Stimulated activated CD4-positive, alpha-beta T cell treated with anti-CD3 and anti-CD28 coated beads, Interleukin-1b, Interleukin-23, amount 100 ng/mL, for 48 hours (primary cell): ENCODE measurements around the gene UBE2E2.

Source experiments
- DNase-seq: peaks from one replicate; pipeline ENCODE4 v3.0.0-alpha.2; 2020

Gene UBE2E2

DNA sequence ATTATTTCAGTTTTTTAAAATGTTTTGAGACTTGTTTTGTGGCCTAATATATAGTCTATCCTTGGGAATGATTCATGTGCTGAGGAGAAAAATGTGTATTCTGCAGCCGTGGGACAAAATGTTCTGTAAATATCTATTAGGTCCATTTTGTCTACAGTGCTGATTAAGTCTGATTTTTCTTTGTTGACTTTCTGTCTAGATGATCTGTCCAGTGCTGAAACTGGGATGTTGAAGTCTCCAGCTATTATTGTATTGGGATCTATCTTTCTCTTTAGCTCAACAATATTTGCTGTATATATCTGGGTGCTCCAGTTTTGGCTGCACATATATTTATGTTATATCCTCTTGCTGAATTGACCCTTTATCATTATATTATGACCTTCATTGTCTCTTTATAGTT is 85.2 kb downstream of the UBE2E2 start:
- no peak for DNase-seq

DNA sequence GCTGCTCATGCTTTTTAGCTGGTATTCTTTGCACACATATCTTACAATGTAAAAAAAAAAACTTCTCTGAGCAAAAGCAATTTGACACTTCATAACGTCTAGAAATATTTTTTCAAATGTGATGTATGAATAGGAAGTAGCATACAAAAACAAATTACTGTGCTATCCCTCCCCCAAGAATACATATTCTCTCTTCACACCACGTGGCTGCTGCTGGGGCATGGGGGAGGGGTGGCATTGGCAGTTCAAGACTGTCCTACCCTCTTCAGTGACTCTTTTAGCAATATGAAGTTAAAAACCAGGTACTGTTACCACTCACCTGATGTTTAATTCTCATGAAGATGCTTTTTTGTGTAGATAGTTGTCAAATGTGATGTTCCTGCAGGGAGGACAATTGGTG is 85.6 kb downstream of the UBE2E2 start:
- no peak for DNase-seq

DNA sequence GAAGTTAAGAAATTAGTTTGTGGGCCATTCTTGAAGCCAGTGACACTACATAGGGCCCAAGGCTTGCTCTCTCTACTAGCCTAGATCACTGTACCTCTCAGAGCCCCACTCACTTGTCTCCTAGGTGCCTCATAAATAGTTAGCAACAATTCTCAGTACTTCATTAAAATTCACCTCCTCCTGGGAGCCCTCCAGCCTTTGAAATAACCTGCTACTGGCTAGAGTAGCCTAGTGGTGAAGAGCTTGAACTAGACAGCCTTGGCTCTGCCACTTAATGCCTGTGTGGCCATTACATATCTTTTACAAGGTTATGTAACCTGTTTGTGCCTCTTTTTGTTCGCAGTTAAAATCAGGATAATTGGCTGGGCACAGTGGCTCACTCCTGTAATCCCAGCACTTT is 89.3 kb downstream of the UBE2E2 start:
- DNase-seq = no peak

DNA sequence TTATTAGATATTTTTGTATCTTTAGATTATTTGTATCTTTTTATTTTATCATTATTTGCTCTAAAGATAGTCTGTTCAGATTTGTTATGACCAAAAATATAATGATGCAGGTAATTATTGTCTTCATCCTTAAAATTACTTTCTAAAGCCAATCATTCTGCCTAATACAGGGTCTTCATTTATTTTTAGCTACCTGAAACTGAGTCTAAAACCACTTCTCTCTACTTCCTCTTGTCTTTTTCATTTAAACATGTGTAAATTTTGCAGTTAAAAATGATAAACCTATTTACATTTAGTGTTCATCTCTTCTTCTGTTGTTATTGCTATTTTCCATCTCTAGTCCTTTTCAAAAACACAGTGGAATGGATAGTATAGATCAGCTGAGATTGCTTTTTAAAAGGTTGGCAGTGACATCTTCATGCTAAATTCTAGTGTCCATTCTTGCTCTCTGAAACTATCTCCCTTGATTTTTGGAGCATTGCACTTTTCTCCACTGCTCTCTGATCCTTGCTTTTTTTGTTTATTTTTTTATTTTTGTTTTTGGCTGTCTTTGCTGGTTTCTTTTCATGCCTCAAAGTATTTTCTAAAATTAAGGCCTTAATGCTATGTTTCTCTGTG is 91.8 kb downstream of the UBE2E2 start:
- no peak for DNase-seq

DNA sequence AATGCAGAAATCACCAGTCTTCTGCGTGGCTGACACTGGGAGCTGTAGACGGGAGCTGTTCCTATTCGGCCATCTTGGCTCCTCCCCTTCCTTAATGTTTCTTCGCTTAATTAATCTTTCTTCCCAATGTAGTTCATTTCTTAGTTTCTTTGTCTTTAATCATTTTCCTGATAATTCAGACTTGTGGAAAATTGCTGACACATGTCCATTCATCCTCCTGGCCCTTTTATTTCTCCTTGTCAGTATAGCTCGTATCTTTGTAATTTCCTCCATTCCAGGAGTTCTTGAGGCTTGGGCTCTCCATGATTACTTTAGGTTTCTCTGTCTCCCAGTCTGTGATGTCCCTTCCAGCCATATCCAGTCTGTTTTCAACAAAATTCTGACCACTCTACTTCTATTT is 98.7 kb downstream of the UBE2E2 start:
- no peak for DNase-seq

DNA sequence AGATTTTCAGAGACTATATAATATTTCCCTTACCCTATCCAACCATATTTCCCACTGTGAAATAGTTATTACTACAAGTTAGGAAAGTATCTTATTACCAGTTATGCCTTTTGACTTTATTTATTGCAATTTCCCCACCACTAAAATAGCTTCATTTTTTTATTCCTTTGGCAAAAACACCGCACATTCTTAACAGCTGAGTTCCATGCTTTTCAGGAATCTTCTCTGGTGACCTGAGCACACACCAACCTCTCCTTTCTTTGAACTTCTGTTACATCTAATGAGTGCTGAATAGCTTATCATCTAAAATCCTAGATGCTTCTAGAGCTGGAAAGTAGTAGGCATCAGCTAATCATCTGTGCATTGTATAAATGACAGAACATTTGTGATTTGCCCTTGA is 99.1 kb downstream of the UBE2E2 start:
- DNase-seq = no peak

DNA sequence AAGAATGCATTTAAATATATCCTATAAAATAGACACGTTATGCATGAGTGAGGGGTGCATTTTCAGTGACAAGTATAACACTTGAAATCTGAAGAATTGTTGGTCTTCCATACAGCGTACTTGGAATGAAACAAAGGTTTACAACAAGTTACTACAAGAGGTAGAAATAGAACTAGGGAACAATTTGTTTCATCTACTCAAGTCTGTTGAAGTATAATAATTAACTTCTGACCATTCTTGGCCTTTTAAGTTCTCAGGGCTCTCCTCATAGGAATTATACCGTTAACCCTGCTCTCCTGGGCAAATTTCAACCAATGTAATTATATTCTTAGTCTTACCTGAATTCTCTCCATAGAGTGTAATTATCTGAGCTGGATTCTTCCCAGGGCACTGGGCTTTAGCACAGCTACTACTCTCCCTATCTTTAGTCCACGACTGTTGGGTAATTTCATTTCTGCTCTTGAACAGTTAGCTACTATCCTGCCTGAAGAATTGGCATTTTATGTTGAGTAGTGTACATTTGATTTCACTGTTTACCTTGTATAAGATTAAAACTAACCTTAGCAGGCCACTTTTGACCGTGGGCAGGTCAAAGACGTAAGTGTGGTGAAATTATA is 100.6 kb downstream of the UBE2E2 start:
- DNase-seq = no peak

DNA sequence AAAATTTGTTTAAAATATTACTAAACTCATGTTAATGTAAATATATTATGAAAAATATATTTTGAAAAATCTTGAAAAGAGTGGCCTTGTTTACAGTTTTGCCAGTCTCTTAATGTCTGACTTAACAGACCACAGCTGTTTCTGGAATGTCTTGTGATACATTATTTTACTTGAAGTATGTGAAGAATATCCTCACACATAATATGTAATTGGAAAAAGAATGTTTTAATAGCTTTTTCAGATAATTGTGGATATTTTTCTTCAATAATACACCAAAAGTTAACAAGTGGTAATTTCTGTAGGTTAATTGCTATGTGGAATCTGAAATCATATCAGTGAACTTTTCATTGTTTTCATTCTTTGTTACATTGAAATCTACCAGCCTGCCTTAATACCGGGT is 101.3 kb downstream of the UBE2E2 start:
- DNase-seq = no peak

DNA sequence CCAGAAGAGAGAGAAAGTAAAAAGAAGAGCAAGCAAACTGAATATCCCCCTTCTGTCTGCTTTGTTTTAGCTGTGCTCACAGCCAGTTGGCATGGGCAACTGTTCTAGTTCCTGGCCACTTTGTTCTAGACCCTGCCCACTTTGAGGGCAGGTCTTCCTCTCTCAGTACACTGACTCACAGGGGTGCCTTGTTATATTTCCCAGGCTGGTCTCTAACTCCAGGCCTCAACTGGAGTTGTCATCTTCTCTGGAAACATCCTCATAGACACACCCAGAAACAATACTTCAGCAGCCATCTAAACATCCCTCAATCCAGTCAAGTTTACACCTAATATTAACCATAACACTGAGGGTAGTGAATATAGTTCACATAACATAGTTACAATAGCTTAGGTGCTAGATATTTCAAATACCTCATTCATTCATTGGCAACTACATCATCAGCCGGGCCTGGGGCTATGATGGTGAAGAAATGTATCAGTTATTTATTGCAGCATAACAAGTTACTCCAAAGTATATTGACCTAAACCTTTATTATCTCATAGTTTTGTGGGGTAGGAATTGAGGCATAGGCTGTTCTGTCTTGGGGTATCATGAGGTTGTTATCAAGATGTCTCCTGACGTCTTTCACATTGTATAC is 106.0 kb downstream of the UBE2E2 start:
- DNase-seq = no peak

DNA sequence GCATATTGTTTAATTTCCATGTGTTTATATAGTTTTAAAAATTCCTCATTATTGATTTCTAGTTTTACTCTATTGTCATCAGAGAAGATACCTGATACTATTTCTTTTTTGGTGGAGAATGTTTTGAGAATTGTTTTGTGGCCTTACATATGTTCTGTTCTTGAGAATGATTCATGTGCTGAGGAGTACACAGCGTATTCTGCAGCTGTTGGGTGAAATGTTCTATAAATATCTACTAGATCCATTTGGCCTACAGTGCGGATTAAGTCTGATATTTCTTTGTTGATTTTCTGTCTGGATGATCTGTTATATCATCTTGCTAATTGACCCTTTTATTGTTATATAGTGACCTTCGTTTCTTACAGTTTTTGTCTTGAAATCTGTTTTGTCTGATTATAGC is 109.7 kb downstream of the UBE2E2 start:
- no peak for DNase-seq

DNA sequence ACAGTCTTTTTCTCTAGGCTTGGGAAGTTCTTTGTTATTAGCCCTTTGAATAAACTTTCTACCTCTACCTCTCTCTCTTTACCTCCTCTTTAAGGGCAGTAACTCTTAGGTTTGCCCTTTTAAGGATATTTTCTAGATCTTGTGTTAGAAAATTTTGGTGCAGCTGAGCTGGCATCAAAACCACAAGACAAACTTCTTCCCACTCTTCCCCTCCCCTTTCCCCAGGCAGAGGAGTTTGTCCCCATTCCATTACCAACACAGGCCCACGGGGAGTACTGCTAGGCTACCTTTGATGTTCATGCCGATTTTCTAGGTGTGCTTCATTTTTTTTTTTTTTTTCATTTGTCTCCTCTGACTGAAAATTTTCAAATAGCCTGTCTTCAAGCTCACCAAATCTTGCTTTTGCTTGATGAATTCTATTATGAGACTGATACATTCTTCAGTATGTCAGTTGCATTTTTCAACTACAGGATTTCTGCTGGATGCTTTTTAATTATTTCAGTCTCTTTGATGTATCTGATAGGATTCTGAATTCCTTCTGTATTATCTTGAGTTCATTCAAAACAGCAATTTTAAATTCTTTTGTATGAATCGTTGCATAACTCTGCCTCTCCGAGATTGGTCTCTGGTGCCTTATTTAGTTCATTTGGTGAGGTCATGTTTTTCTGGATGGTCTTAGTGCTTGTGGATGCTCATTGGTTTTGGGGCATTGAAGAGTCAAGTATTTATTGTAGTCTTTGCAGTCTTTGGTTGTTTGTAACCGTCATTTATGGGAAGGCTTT is 112.0 kb downstream of the UBE2E2 start:
- DNase-seq = no peak

DNA sequence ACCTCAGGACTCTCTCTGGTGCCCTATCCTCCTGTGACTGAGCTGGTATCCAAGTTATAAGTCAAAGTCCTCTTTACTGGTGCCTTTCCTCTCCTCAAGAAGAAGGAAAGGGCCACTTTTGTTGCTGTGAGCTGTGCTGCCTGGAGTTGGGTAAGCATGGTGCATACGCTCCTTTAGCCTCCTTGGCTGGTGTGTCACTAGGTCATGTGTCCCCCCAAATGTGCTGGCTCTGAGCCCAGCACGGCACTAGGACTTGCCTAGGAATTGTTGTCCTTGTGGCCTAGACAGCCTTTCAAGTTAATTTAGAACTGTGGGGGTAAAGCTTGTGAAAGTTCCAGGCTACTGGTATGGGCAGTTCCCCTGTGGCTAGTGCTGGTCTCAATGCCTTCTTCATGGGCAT is 113.8 kb downstream of the UBE2E2 start:
- no peak for DNase-seq

DNA sequence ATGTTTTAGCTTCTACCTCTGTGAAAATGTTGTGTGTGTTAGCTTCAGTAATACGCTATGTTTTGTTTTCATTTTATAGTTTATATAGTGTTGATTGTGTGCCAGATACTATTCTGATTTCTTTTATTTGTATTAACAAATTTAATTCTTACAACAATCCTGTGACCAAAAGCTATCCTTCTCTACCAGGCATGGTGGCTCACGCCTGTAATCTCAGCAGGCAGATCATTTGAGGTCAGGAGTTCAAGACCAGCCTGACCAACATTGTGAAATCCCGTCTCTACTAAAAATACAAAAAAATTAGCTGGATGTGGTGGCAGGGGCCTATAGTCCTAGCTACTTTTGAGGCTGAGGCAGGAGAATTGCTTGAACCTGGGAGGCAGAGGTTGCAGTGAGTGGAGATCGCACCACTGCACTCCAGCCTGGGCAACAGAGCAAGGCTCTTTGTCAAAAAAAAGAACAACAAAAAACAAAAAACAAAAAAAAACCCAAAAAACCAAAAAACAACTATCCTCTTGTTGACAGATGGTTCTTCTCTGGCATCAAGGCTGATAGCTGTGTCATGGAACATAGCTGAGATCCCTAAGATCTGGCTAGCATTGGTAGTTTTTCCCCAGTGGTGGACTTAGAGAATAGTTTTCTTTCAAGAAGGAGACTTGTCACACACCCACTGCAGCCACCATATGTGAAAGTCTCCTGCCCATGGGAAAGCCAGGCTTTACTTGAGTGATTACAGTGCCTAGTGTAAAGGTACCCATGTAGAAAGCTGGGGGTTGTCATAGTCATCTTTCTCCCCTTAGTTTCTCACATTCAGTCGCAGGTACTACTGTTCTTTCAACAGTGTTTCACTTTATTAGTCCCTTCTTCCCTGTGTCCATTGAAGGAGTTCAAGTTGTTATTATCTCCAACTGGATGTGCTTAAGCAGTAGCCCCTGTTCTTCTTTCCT is 116.5 kb downstream of the UBE2E2 start:
- no peak for DNase-seq

DNA sequence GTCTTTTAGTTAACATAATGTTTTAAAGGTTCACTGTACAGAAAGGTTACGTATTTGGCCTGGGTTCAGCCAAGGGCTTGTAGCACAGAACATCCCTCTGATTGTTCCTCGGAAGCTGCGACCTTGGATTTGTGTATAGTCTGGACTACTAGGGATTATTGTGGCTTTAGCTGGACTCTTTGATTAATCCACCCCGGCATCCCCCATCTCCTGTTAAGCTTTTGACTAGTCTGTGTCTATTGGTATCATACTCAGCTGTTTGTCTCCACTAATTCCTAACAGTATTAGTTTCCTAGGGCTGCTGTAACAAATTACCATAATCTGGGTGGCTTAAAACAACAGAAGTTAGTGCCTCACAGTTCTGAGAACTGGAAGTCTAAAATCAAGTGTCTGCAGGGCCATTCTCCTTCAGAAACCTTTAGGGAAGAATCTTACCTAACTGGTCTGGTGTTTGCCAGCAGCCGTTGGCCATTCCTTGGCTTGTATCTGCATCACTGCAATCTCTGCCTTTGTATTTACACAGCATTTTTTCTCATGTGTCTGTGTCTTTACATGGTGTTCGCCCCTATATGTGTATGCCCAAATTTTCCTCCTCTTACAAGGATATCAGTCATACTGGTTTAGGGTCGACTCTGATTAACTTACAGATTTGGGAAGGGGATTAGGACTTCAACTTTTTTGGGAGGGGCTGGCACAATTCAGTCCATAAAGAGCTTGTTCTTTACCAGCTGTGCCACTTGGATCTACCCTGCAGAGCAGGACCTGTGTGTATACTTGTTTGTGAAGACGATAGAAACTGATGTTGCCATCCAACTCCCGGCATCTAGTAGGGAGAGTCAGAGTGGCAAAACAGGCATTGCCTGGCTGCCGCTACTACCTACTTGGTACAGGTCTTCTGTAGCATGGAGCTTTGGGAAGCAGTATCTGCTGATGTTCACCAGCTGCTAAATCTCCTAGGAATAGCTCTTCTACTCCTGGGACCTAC is 117.8 kb downstream of the UBE2E2 start:
- DNase-seq = no peak

DNA sequence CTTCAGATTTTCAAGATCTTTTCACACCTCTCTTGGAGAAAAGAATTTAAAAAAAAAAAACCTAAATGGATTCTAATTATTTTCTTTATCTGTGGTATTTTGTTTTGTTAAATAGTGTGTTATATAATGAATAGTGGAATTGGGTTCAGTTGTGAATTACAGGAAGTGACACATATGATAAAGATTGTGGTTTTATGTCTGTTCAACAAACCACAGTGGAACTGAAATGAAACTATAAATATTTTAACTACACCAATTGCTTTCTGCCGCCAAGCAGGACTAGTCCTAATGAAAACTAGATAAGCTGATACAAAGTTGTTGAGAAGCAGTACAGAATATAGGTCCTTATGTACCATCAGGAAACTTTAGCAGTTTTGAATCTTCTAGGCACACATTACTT is 121.6 kb downstream of the UBE2E2 start:
- DNase-seq = no peak

DNA sequence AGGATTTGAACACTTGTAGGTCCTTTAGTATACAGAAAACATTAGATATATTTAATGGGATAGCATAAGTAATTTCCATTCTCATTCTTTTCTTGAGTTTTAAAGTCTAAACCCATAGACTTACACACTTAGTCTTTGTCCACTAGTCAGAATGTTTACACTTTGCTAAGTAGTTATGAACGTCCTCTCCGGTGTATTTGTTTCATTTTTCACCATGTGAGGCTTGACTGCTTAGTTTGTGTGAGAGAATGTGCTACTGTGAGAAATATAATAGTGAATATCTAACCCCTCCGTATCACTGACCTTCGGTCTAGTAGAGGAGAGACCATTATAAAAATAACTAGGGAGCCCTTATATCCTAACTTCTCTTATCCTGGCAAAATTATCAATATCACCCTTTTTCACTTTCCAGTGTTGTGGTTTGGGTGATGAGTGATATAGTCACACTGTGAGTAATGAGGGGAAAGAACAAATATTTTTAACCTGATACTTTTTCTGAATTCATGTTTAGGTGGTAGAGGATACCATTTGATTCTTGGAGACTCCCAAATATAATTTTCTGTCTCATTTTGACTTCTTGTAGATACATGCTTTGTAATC is 122.4 kb downstream of the UBE2E2 start:
- DNase-seq = no peak

DNA sequence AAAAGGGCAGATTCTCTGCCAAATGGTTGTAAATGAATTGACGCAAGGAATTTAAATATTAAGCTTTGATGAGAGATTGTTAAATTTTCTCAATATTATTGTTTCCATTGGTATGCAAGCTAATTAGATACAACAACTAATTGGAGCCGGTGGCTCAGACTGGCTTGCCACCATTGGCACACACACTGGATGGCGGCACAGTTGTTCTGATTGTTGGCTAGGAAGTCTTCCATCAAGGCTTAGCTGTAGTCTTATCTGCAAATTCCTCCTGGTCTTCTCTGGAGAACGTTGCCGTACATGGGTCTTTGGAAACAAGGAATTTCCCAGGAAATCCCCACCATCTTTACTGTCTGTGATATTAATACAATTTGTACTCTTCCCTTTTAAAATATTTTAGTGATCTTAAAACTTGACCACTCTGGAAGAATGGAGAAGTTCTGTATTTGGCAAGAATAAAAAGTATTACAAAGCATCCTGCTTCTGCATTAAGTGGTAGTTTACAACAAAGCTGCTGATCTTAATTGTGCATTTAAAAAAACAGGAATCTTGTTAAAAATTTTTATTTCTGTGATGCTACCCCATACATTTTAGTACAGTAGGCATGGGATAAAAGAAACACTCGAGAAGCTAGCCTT is 126.5 kb downstream of the UBE2E2 start:
- DNase-seq = no peak

DNA sequence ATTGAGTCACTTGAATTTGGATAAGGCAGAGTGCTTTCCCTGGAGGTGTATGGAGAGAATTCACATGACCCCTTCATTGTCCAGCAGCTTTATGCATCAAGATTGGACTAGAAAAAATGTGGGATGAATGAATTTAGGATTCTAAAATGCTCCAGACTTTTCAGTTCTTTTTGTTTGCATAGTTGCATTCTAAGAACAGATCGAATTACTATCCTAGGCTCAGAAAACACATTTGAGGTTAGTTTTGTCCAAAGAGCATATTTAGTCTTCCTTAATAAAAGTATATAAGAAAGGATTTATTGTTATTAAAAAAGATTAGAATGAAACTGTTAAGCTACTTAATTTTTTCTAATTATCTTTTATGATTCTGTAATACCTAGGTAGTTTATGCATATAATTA is 127.4 kb downstream of the UBE2E2 start:
- no peak for DNase-seq

DNA sequence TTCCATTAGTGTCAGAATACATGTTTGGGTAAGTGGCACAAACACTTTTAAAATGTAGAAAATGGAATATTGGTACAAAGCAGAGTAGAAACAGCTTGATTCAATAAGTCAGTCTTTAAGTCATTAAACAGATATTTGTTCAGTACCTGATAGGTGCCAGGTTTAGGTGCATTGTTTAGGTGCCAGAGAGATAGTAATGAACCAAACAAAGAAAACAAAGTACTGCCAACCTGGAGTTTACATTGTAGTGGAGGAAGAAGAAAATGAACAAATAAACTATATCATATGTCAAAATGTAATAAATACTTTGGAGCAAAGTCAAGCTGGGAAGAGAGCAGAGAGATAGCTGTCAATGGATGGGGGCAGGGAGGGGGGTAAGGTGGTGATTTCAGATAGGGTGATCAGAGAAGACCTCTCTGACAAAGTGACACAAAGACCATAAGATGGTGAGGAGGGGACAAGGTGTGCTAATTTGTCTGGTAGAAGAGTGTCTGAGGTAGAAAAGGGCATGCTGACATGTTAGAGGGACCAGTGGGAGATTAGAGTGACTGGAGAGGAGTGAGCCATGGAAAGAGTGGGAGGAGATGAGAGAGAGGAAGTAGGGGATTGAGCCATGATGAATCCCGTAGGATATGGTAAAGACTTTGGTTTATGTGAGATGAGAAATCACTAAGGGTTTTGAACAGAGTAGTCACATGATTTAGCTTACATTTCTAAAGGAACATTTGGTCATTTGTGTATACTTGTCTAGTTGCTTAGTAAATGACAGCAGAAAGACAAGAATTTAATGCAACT is 128.2 kb downstream of the UBE2E2 start:
- no peak for DNase-seq

DNA sequence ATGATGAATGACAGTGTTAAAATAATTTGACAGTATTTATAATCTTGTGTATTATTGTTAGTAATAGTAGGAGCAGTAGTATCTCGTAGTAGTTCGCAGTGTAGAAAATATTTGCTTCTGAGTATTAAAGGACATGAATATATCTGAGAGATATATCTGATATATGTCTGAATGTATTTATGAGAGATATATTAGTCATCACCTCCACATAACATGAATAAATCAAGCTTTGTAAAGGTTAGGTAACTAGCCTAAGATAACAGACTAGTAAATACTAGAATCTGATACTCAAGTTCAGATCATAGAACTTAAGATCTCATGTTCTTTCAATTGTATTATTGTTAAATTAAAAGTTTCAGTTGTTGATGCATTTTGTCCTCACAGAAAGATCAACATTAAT is 130.5 kb downstream of the UBE2E2 start:
- DNase-seq = no peak
